Activated T-cell treated with anti-CD3 and anti-CD28 coated beads, Interleukin-2, amount 50 U/mL, for 24 hours (primary cell): Measurements from ENCODE around the gene WDR27.

Source experiments
- DNase-seq: peaks from one replicate; pipeline ENCODE4 v3.0.0-alpha.2; 2020
- H3K27ac Mint-ChIP-seq: 2 replicates; pipeline ENCODE4 v1.8.0; 2020; ENCODE audit warnings: mild to moderate bottlenecking, mixed read lengths
- H3K27me3 Mint-ChIP-seq: 2 replicates; pipeline ENCODE4 v1.8.0; 2020; ENCODE audit warnings: mixed read lengths
- H3K36me3 Mint-ChIP-seq: 2 replicates; pipeline ENCODE4 v1.8.0; 2020; ENCODE audit warnings: low read depth, mixed read lengths
- H3K4me1 Mint-ChIP-seq: 2 replicates; pipeline ENCODE4 v1.8.0; 2020; ENCODE audit warnings: low read depth, mixed read lengths
- H3K4me3 Mint-ChIP-seq: 2 replicates; pipeline ENCODE4 v1.8.0; 2020; ENCODE audit warnings: mild to moderate bottlenecking, moderate library complexity, mixed read lengths
- H3K9me3 Mint-ChIP-seq: 2 replicates; pipeline ENCODE4 v1.8.0; 2020; ENCODE audit warnings: mixed read lengths

WDR27 gene

GRCh38 chr6:169701954-169702839 is at the start of gene WDR27, which contains the start of gene C6orf120:
Gene WDR27, minus strand, starts transcription at chr6:169702029. Its CDS starts 13,024 bp downstream, at chr6:169689005.
Gene C6orf120, plus strand, starts transcription at chr6:169702126. Its CDS starts 334 bp downstream, at chr6:169702460.
- peak within 1 kb of the TSS; percentile 92 for H3K4me3 Mint-ChIP-seq
- peak; percentile 99 for DNase-seq
- peak within 1 kb of the TSS; percentile 93 for H3K27ac Mint-ChIP-seq
- H3K36me3 Mint-ChIP-seq, result peaks cover 72% of the 10 kb centered on the region
- no peaks in the 10 kb centered on the region for H3K27me3 Mint-ChIP-seq
- H3K4me1 Mint-ChIP-seq, result peaks cover 64% of the 10 kb centered on the region
- H3K9me3 Mint-ChIP-seq, result no peaks in the 10 kb centered on the region

- Mint-ChIP-seq H3K4me1 (peaks cover 16% of the 10 kb centered on the region), H3K36me3 (peaks cover 26% of the 10 kb centered on the region), H3K4me3 (no peak overlapping the region), H3K9me3 (peaks cover 6% of the 10 kb centered on the region), H3K27ac (no peak overlapping the region), H3K27me3 (no peaks in the 10 kb centered on the region)
- DNase-seq, result no peak
Observed at GRCh38 chr6:169746556-169746955, 44.7 kb upstream of the WDR27 start.

DNA sequence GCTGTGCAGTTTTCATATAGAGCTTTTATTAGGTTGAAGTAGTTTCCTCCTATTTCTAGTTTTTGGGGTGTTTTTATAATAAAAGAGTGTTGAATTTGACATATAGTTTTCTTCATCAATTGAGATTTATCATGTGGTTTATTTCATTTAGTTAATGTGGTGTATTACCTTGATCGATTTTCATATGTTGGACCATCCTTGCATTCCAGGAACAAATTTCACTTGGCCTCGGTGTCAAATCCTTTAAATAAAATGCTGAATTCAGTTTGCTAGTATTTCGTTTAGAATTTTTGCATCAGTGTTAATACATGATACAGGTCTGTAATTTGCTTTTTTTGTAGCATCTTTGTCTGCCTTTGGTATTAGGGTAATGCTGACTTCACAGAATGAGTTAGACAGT is 43.6 kb upstream of the WDR27 start:
- Mint-ChIP-seq H3K9me3 (peaks cover 6% of the 10 kb centered on the region), H3K4me1 (peaks cover 12% of the 10 kb centered on the region), H3K36me3 (peaks cover 18% of the 10 kb centered on the region), H3K27ac (no peak overlapping the region), H3K27me3 (no peaks in the 10 kb centered on the region), H3K4me3 (no peak overlapping the region)
- no peak for DNase-seq

DNA sequence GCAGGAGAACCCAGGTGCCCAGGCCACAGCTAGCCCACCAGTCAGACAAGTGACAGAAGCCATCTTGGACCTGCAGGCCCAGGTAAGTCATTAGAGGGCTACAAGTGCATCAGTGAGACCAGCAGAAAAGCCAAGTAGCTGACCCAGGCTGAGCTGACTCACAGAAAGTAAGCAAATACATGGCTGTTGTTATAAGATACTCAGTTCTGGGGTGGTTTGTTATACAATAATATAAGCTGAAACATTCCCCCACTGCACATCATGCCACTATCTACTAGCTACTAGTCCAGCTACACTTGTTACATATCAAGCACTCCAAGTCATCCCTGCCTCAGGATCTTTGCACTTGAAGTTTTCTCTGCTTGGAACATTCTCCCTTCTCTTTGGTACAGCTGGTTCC is 39.5 kb upstream of the WDR27 start:
- peaks cover 5% of the 10 kb centered on the region for H3K4me1 Mint-ChIP-seq
- peaks cover 6% of the 10 kb centered on the region for H3K9me3 Mint-ChIP-seq
- no peak for DNase-seq
- H3K27ac Mint-ChIP-seq, result no peak overlapping the region
- peaks cover 3% of the 10 kb centered on the region for H3K27me3 Mint-ChIP-seq
- H3K4me3 Mint-ChIP-seq, result no peak overlapping the region
- H3K36me3 Mint-ChIP-seq, result no peaks in the 10 kb centered on the region

DNA sequence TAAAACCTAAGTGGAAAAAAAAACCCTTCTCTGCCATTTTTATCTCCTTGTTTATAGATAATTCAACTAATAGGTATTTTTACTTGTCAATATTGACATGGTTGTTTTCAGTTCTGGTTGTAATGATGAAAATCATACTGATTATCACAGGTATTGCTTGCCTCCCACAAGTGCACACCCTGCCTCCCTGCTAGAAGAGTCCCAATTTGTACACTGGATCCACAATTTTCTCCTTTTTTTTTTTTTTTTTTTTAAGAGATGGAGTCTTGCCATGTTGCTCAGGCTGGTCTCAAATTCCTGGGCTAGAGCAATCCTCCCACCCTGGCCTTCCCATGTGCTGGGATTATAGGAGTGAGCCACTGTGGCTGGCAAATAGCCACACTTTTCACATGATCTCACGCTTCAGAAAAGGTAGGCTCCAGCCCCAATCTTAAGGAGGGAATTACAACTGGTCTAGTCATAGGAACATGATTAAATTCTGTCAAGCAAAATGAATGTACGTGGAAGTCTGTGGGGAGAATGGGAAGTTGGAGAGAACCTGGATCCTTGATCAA is 37.2 kb upstream of the WDR27 start:
- Mint-ChIP-seq H3K4me1 (peaks cover 5% of the 10 kb centered on the region), H3K27ac (no peak overlapping the region), H3K4me3 (no peak overlapping the region), H3K27me3 (peaks cover 22% of the 10 kb centered on the region), H3K9me3 (no peaks in the 10 kb centered on the region), H3K36me3 (no peaks in the 10 kb centered on the region)
- no peak for DNase-seq

GRCh38 chr6:169738204-169738975 is 36.6 kb upstream of the WDR27 start:
- H3K36me3 Mint-ChIP-seq, result no peaks in the 10 kb centered on the region
- no peaks in the 10 kb centered on the region for H3K9me3 Mint-ChIP-seq
- DNase-seq, result no peak
- no peak overlapping the region for H3K27ac Mint-ChIP-seq
- H3K4me1 Mint-ChIP-seq, result peaks cover 5% of the 10 kb centered on the region
- H3K27me3 Mint-ChIP-seq, result peaks cover 22% of the 10 kb centered on the region
- no peak overlapping the region for H3K4me3 Mint-ChIP-seq

- Mint-ChIP-seq H3K4me3 (no peak overlapping the region), H3K27me3 (peaks cover 7% of the 10 kb centered on the region), H3K4me1 (peaks cover 15% of the 10 kb centered on the region), H3K27ac (no peak overlapping the region), H3K36me3 (peaks cover 7% of the 10 kb centered on the region), H3K9me3 (no peaks in the 10 kb centered on the region)
- no peak for DNase-seq
Observed at GRCh38 chr6:169729961-169730360, 28.1 kb upstream of the WDR27 start.

DNA sequence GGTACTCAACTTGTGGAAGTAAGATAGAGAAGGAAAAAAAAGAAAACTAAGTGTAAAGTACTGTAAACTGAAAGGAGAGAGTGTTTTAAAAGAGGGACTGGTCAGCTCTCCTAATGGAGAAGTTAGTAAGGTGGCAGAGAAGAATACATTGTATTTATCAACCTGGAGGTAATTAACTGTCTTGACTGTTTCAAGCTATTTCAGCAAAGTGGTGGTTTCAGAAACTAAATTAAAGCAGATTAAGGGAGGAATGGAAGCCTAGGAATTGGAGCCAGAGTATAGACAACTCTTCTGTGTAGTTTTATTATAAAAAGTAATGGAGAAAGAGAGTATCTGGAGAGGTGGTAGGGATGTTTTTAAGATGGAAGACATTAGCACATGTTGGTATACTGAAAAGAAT is 25.1 kb upstream of the WDR27 start:
- Mint-ChIP-seq H3K27me3 (no peaks in the 10 kb centered on the region), H3K4me1 (peaks cover 19% of the 10 kb centered on the region), H3K27ac (no peak overlapping the region), H3K4me3 (no peak overlapping the region), H3K36me3 (peaks cover 17% of the 10 kb centered on the region), H3K9me3 (no peaks in the 10 kb centered on the region)
- DNase-seq, result no peak

- Mint-ChIP-seq H3K27me3 (no peaks in the 10 kb centered on the region), H3K9me3 (no peaks in the 10 kb centered on the region), H3K4me3 (peak overlapping the region; percentile 84), H3K4me1 (peaks cover 26% of the 10 kb centered on the region), H3K36me3 (peaks cover 19% of the 10 kb centered on the region), H3K27ac (peak overlapping the region; percentile 92)
- DNase-seq, result no peak
Observed at GRCh38 chr6:169726049-169726400, 24.2 kb upstream of the WDR27 start.

GRCh38 chr6:169725125-169726048 is 23.6 kb upstream of the WDR27 start:
- peak; percentile 56 for DNase-seq
- H3K27ac Mint-ChIP-seq, result peak overlapping the region; percentile 92

GRCh38 chr6:169724494-169725124 is 22.8 kb upstream of the WDR27 start, which contains the start of gene PHF10:
Gene PHF10, minus strand, starts transcription at chr6:169724500. Its CDS starts 569 bp downstream, at chr6:169723931.
- H3K36me3 Mint-ChIP-seq, result peaks cover 27% of the 10 kb centered on the region
- DNase-seq, result peak; percentile 85
- no peaks in the 10 kb centered on the region for H3K27me3 Mint-ChIP-seq

More at GRCh38 chr6:169725125-169726048, 23.6 kb upstream of the WDR27 start:
- H3K9me3 Mint-ChIP-seq, result no peaks in the 10 kb centered on the region
- peaks cover 30% of the 10 kb centered on the region for H3K4me1 Mint-ChIP-seq
- H3K27me3 Mint-ChIP-seq, result no peaks in the 10 kb centered on the region
- peaks cover 20% of the 10 kb centered on the region for H3K36me3 Mint-ChIP-seq
- peak overlapping the region; percentile 84 for H3K4me3 Mint-ChIP-seq

DNA sequence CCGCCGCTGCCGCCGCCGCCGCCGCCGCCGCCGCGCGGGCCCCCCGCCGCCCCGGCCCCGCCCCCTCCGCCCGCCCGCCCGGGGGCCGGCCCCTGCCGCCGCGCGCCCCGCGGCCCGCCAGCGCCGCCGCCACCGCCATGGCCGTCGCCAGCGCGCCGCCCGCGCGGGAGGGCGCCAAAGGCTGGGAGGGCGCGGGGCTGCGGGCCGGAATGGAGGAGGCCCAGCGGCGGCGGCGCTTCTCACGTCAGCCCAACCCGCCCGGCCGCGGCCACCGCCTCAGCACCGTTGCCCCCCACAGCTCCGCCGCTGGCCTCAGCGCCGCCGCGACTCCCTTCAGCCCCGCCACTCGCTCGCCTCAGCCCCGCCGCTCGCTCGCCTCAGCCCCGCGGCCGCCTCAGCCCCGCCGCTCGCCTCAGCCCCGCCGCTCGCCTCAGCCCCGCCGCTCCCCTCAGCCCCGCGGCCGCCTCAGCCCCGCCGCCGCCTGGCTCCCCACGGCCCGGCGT is 22.2 kb upstream of the WDR27 start:
- Mint-ChIP-seq H3K36me3 (peaks cover 33% of the 10 kb centered on the region), H3K27ac (peak overlapping the region; percentile 76), H3K9me3 (no peaks in the 10 kb centered on the region), H3K4me1 (peaks cover 43% of the 10 kb centered on the region), H3K4me3 (peak overlapping the region; percentile 74), H3K27me3 (no peaks in the 10 kb centered on the region)
- no peak for DNase-seq

More at GRCh38 chr6:169724494-169725124, 22.8 kb upstream of the WDR27 start, which contains the start of gene PHF10:
- H3K9me3 Mint-ChIP-seq, result no peaks in the 10 kb centered on the region
- H3K27ac Mint-ChIP-seq, result peak within 1 kb of the TSS; percentile 94
- peaks cover 37% of the 10 kb centered on the region for H3K4me1 Mint-ChIP-seq
- peak within 1 kb of the TSS; percentile 88 for H3K4me3 Mint-ChIP-seq
